Calu3 (cell line): ENCODE data around the gene DND1. TPM values are rescaled to one million over a fixed set of nuclear protein-coding genes. Genes with fewer than 3 reads are reported as not detected.

Experiments
- BruUV-seq: library from RNA; stranded (reverse); fragments of 400-500 nt; replicated peaks from 2 replicates; lab custom pipeline; 2021; lab: Mats Ljungman, UMichigan
- CTCF ChIA-PET: fragments of 300-600 bp; sonication (Branson Sonifier 250); formaldehyde crosslinking; loops from one replicate; lab custom pipeline; 2022; ENCODE audit warnings: antibody characterized with exemption; lab: Charles Lee
- DNase-seq: peaks from one replicate; pipeline ENCODE4 v3.0.0; 2022
- H3K27ac Mint-ChIP-seq: one replicate; pipeline ENCODE4 v1.8.0; 2022; ENCODE audit warnings: mixed read lengths; ENCODE audit not compliant: unreplicated experiment
- H3K27me3 Mint-ChIP-seq: one replicate; pipeline ENCODE4 v1.8.0; 2022; ENCODE audit warnings: mixed read lengths; ENCODE audit not compliant: unreplicated experiment
- H3K36me3 Mint-ChIP-seq: one replicate; pipeline ENCODE4 v1.8.0; 2022; ENCODE audit warnings: mild to moderate bottlenecking, moderate library complexity, mixed read lengths; ENCODE audit not compliant: insufficient read depth, unreplicated experiment
- H3K4me1 Mint-ChIP-seq: one replicate; pipeline ENCODE4 v1.8.0; 2022; ENCODE audit warnings: mild to moderate bottlenecking, low read depth, mixed read lengths; ENCODE audit not compliant: unreplicated experiment
- H3K4me3 Mint-ChIP-seq: one replicate; pipeline ENCODE4 v1.8.0; 2022; ENCODE audit warnings: mild to moderate bottlenecking, low read depth, moderate library complexity, mixed read lengths; ENCODE audit not compliant: unreplicated experiment
- H3K9me3 Mint-ChIP-seq: one replicate; pipeline ENCODE4 v1.8.0; 2022; ENCODE audit warnings: low read depth, mixed read lengths; ENCODE audit not compliant: unreplicated experiment
- CTCF ChIP-seq: fragments of 200-600 bp; IDR thresholded peaks from one replicate; pipeline ENCODE4 v1.8.0; 2022; ENCODE audit warnings: antibody characterized with exemption; ENCODE audit not compliant: unreplicated experiment
- intact Hi-C: fragments of 100-400 bp; cut with micrococcal nuclease; formaldehyde crosslinking; loops from one replicate; pipeline ENCODE4 v1.10.0; 2022; ENCODE audit not compliant: unreplicated experiment
- total RNA-seq: library from RNA; stranded (reverse); gene quantifications from 2 replicates; pipeline ENCODE4 v1.2.3, GENCODE V29; 2022

The DND1 gene
- total RNA-seq, 1 experiment from 2014 or later: 2.9 TPM

DNA sequence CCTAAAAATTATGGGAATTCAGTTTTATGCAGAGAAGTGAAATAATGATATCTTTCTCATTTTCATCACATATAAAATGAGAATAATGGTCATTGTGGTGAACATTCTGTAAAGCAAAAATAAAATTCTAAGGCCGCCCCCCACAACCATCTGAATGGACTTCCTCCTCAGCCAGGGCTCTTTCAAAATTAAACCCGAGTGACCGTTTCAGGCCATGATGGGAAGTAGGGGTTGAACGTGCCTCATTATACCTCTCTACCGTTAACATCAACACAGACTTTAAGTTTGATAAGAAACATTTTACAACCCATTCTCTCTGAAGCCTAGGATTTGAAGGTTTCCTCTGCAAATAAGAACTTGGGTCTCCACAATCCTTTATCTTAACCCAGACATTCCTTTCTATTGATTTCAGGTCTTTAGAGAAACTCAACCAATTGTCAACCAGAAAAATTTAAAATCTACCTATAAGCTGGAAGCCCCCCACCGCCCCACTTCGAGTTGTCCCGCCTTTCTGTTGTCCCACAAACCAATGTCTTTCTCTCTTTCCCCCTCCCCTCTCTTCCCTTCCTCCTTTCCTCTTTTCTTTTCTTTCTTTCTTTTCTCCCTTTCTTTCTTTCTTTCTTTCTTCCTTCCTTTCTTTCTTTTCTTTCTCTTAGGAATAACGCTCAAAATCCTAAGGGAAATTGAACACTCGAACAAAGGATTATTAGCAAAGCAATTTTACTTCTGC is 35.8 kb downstream of the DND1 start:
- peaks cover 48% of the 10 kb centered on the region for H3K4me1 Mint-ChIP-seq
- CTCF ChIA-PET: interaction anchor here (0.7 kb wide), 1 partner anchor 472 kb away, joined by 3 read pairs; no protein-coding TSS in a partner anchor
- peaks cover 37% of the 10 kb centered on the region for H3K36me3 Mint-ChIP-seq
- intact Hi-C loops: loop anchor here (2.0 to 10.0 kb wide), 2 partner anchors 81 to 233 kb away; partner anchors contain the start of genes ANKHD1 and SRA1
- H3K27me3 Mint-ChIP-seq: no peaks in the 10 kb centered on the region
- H3K9me3 Mint-ChIP-seq: no peaks in the 10 kb centered on the region
- no TSS peak for BruUV-seq
- TF ChIP-seq CTCF: no peak
- no peak overlapping the region for H3K4me3 Mint-ChIP-seq
- no peak overlapping the region for H3K27ac Mint-ChIP-seq
- no peak for DNase-seq

GRCh38 chr5:140635291-140636257 is 37.8 kb downstream of the DND1 start:
- Mint-ChIP-seq H3K27ac (no peak overlapping the region), H3K4me1 (peaks cover 50% of the 10 kb centered on the region), H3K4me3 (no peak overlapping the region), H3K9me3 (no peaks in the 10 kb centered on the region), H3K36me3 (peaks cover 39% of the 10 kb centered on the region), H3K27me3 (peaks cover 12% of the 10 kb centered on the region)
- intact Hi-C loops: loop anchor here (1.0 to 10.0 kb wide), 2 partner anchors 60 to 231 kb away; partner anchors contain the start of gene ANKHD1
- no TSS peak for BruUV-seq
- CTCF ChIA-PET: interaction anchor here (0.7 to 1.8 kb wide), 6 partner anchors 12 to 838 kb away, joined by 3 to 7 read pairs (median 4); partner anchors contain the start of genes APBB3, EIF4EBP3, IK and NDUFA2
- DNase-seq: no peak
- TF ChIP-seq CTCF: no peak

DNA sequence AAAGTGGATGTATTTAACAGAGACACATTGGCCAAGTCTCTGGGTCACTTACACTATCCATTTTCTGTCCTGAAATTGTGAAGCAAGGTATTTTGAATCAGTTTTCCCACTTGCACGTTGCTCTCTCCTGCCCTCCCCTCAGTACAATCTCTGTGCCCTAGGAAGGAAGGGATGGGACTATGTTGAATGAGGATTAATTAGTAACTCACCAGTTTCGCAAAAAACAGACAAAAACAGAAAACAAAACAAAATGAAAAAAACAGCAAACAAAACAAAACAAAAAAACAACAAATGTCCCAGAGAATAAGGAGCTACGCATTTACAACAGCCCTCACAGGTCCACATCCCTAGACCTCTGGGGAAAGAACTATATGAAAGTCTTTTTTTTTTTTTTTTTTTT is 39.3 kb downstream of the DND1 start:
- Mint-ChIP-seq H3K27me3 (peaks cover 14% of the 10 kb centered on the region), H3K4me1 (peaks cover 40% of the 10 kb centered on the region), H3K27ac (no peak overlapping the region), H3K9me3 (no peaks in the 10 kb centered on the region), H3K4me3 (no peak overlapping the region), H3K36me3 (peaks cover 25% of the 10 kb centered on the region)
- TF ChIP-seq CTCF: no peak
- CTCF ChIA-PET: interaction anchor here (2.0 kb wide), 1 partner anchor 86 kb away, joined by 7 read pairs; the partner anchor contains the start of gene EIF4EBP3
- intact Hi-C loops: loop anchor here (10.0 kb wide), 1 partner anchor 229 kb away; the partner anchor contains the start of gene ANKHD1
- DNase-seq: no peak
- no TSS peak for BruUV-seq

DNA sequence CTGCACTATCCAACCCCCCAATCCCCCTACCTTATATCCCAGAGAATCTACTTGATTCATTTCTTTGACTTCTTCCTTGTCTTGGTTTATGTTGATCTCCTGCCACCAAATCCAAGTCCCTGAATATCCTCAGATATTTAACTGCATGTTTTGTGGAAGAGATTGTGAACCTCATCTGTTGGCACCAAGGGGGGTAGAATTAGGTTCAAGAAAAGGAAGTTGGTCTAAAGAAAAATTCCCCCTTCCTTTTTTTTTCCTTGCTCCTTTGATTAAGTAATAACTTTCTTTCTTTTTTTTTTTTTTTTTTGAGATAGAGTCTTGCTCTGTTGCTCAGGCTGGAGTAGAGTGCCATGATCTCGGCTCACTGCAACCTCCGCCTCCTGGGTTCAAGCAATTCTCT is 39.9 kb downstream of the DND1 start:
- DNase-seq: no peak
- H3K9me3 Mint-ChIP-seq: no peaks in the 10 kb centered on the region
- peak overlapping the region; percentile 81 for H3K4me3 Mint-ChIP-seq
- H3K27ac Mint-ChIP-seq: peak overlapping the region; percentile 39
- H3K4me1 Mint-ChIP-seq: peaks cover 34% of the 10 kb centered on the region
- peaks cover 19% of the 10 kb centered on the region for H3K36me3 Mint-ChIP-seq
- CTCF ChIA-PET: interaction anchor here (1.0 to 2.0 kb wide), 3 partner anchors 14 to 86 kb away, joined by 7 to 8 read pairs (median 7); partner anchors contain the start of genes EIF4EBP3, IK, NDUFA2 and SRA1
- intact Hi-C loops: loop anchor here (2.0 to 10.0 kb wide), 2 partner anchors 229 to 261 kb away; partner anchors contain the start of gene ANKHD1
- TF ChIP-seq CTCF: no peak
- BruUV-seq: no TSS peak
- peaks cover 14% of the 10 kb centered on the region for H3K27me3 Mint-ChIP-seq
